ENCODE results near the gene KIRREL1.

DNA sequence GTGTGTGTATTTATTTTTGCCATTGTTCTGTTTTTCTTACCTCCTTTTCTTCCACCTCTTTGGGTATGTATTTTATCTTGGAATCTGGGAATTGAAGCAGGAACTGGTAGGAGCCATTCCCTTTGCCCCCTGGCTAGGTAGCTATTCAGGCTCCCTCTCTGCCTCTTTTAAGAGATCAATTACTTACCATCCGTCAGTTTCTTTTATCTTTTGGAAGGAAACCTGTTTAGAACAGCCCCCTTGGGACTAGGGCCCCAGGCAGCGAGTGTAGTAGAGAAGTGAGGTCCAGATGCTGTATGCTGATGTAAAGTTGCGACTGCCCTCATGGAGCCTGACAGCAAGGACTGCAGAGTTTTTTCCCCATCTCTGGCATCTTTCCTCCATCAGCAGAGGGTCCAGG, 41.6 kb downstream of the KIRREL1 start:
- TF ChIP-seq POLR2AphosphoS5 (IDR thresholded peaks at IDR 0.05; ENCODE audit: insufficient read depth in 1 of 2, low read depth in 1 of 2) (no peak), CTCF (IDR thresholded peaks at IDR 0.05) (no peak), POLR2A (IDR thresholded peaks at IDR 0.05) (no peak)
